Smooth muscle cell of bladder (primary cell): ENCODE results near the gene CRLF3. TPM values are rescaled to one million over a fixed set of nuclear protein-coding genes. Genes with fewer than 3 reads are reported as not detected.

Source experiments
- total RNA-seq: library from RNA; depleted of rRNA; stranded (reverse); fragments of >200 nt; gene quantifications from 2 replicates; pipeline ENCODE4 v1.2.3, GENCODE V29; 2014

CRLF3 gene
- 9.5 and 9.9 TPM in 2 replicates for total RNA-seq

DNA sequence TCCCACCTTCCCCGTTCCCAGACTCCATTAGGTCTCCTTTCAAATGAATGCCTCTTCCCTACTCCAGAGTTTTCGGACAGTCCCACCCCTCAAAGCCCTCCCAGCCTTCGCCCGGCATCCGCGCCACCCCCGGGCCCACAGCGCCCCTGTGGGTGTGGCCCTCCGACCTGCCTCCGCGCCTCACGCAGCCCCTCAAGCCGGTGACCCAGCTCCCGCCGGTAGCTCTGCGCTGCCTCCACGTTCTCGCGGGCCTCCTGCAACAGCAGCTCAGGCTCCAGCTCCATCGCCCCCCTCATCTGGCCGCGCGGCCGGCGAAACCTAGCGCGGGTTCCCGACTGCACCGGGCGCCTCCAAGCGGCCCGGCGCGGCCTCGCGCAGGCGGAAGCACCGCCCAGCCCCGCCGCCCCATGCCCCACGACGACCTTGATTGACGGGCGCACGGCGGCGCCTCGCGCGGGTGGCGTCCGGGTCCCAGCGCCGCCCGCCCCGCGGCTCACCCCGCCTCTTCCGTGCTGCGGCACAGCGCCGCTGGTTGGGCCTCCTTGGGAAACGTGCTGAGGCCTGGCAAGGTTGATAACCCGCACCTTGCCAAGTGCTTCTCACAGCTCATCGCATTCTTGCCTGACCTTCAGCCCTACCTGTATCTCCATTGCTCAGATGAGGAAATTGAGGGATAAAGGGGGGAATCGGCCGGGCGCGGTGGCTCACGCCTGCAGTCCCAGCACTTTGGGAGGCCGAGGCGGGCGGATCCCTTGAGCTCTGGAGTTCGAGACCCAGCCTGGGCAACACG lies at the start of gene CRLF3:
TSS of gene CRLF3 (minus strand) at position 337 of the 790 bp plus-strand sequence. CDS start at position 296, 41 bp downstream.

DNA sequence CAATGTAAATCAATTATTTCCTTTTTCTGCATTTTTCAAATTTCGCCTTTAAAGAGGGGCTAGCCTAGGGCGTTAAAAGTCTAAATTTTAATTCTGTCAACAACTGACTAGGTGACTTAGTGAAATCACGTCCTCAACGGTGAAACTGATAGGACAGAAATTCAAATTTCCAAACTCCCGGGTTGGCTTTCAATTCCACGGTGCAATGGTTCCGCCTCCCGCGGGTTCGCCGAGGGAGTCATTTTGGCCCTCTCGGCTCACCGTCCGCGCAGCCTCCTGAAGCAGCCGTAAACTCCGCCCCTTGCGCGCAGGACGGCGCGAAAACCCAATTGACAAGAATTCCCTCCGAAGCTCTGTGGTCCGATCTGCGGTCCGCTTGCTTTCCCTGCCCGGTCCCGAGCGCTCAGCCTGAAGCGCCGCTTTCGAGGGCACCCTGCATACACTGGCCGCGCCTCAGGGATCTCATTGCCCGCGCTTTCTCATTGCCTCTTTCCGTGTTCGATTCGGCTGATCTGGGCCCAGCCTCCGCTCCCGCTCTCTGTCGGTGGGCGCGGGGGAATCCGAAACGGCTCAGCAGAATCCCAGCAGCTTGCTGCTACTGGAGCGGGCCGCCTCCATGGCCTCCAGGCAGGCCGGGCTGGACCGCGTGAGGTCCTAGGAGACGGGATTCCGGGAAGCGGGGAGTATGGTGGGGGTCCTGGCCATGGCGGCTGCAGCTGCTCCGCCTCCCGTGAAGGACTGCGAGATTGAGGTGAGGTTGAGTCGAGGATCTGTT lies 7.4 kb upstream of the CRLF3 start, which contains the start of gene ATAD5:
TSS of gene ATAD5 (plus strand) at position 304 of the 775 bp plus-strand sequence. CDS start at position 686, 382 bp downstream.

Other genes with a start within 250 kb of the CRLF3 start
- gene ATAD5, start 7.3 kb upstream of the CRLF3 start, total RNA-seq, result 0.43 and 0.55 TPM in 2 replicates
- gene TEFM, start 81.5 kb upstream of the CRLF3 start, total RNA-seq, result 6.8 and 10.2 TPM in 2 replicates
- 0.57 and 0.83 TPM in 2 replicates for gene ADAP2, start 97.3 kb upstream of the CRLF3 start, total RNA-seq
- 9.7 and 11.3 TPM in 2 replicates for gene RNF135, start 146.3 kb upstream of the CRLF3 start, total RNA-seq